Stimulated activated CD8-positive, alpha-beta memory T cell treated with anti-CD3 and anti-CD28 coated beads, Interleukin-4, amount 100 ng/mL, for 24 hours (primary cell): ENCODE measurements around the gene HNRNPA1L2.
"Not testable (repeated sequence)": the region's sequence is repeated elsewhere in the genome, so short reads cannot be mapped to it uniquely, and the experiment has no call there.

Experiments used
- DNase-seq: peaks from one replicate; pipeline ENCODE4 v3.0.0-alpha.2; 2020; ENCODE audit warnings: low read depth

HNRNPA1L2 gene

DNA sequence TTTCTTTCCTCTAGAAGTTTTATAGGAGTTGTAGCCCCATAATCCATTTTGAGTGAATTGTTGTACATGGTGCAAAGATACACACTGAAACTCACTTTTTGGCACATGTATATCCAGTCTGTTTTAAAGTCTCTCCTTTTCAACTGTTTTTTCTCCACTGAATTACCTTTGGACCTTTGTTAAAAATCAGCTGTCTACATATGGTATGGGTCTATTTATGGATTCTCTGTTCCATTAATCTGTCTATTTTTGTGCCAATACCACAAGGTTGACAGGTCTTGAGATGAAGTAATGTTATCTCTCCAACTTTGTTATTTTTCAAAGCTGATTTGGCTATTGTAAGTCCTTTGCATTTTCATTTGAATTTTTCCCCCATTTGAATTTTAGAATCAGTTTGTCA lies 4.7 kb downstream of the HNRNPA1L2 start:
- DNase-seq, result no peak

DNA sequence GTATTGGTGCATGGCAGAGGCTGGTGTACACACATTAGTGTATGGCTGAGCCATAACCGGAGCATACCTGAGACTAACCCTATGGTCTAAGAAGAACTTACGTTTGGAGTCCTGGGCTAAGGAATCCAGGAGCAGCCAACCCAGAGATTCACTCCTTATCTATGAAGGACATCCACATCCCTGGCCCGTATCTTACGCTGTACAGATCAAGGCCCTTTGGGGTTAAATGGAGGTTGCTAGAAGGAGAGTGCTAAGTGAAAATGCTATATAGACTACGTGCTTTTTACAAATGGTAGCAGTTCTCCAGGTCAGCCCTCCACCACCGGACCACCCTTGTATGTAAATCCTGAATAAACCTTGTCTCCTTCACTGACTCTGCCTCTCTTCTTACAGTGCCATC lies 8.5 kb downstream of the HNRNPA1L2 start:
- DNase-seq, result no peak

GRCh38 chr13:52651897-52652195 lies 9.6 kb downstream of the HNRNPA1L2 start:
- DNase-seq, result no peak

DNA sequence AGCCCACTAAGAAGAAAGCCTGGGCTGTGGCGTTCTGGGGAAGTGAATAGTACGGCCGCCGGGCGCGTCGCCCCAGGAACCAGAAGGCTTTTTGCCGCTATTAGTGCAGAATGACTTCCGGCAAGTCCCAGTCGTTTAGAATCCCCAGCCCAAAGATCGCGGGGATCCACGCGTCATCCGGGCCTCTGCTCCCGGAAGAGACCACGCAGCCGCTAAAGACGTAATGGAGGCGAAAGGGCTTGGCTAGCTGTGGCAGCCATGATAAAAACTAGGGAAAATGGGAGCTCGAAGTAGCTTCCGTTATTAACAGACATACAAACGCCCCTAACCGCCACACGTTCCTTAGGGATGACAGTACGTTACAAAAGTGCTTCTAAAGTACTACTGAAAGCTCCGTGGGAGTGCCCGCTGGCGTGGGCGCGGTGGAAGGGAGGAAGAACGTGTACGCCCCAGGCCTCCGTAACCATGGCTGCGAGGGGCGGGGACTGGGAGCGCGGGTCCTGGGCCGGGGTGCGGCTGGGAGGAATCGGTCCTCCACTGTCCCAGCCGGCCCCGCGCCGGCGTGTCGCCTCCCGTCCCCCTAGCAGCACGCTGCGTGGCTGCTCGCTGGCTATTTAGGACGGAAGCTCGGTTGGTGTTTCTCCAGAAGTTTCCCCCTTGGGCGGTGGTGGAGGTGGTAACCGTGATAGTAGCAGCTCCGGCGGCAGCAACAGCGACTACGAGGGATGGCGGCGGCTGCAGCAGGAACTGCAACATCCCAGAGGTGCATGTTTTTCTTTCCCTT lies 10.2 kb downstream of the HNRNPA1L2 start, which contains the start of gene SUGT1:
Gene SUGT1 (plus strand): TSS at position 641 of the 784 bp plus-strand sequence. CDS start 85 bp downstream, at position 726.
- peak; percentile 94 for DNase-seq

DNA sequence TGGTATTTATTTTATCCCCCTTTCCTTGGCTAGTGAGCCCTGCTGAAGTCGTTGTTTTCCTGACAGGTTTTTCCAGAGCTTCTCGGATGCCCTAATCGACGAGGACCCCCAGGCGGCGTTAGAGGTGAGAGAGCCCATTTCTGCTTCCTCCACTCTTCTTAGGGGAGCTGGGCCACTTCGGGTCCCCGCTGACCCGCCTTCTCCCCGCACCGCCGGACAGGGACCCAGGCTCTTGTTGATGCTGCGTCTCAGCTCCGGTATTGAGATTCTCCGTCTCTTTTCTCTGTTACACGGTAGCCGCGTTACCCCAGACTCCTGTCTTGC lies 10.7 kb downstream of the HNRNPA1L2 start:
- DNase-seq, result no peak

- DNase-seq, result no peak
Observed at GRCh38 chr13:52659340-52659739, 17.1 kb downstream of the HNRNPA1L2 start.

DNA sequence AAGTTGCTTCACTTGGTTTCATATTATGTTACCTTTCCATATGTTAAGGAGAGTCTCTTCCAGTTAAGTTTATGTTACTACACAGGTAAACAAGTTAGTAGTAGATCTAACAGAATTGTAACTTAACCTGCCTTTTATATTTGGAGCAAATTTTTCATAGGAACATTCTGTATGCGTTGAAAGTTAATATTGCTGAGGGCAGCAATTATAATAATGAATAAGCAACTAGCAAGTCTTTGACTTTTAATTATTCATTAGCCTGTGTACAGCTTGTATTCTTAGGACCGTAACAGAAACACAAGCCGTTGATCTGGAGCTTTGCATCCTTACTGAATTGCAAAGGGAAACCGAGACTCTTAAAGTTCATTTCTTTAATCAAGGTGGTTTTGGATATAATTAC lies 22.0 kb downstream of the HNRNPA1L2 start:
- no peak for DNase-seq

GRCh38 chr13:52665325-52665724 lies 23.1 kb downstream of the HNRNPA1L2 start:
- no peak for DNase-seq

- DNase-seq, result no peak
Observed at GRCh38 chr13:52669677-52670076, 27.4 kb downstream of the HNRNPA1L2 start.

GRCh38 chr13:52670726-52671125 lies 28.5 kb downstream of the HNRNPA1L2 start:
- DNase-seq, result no peak

GRCh38 chr13:52673465-52673864 lies 31.2 kb downstream of the HNRNPA1L2 start:
- no peak for DNase-seq

- no peak for DNase-seq
Observed at GRCh38 chr13:52677823-52678222, 35.6 kb downstream of the HNRNPA1L2 start.

- not testable (repeated sequence) for DNase-seq
Observed at GRCh38 chr13:52685806-52686205, 43.6 kb downstream of the HNRNPA1L2 start.

GRCh38 chr13:52686376-52686775 lies 44.1 kb downstream of the HNRNPA1L2 start:
- no peak for DNase-seq
